Left cardiac atrium (tissue), 4 donors: ENCODE data around the gene AMDHD2. TPM values are rescaled to one million over a fixed set of nuclear protein-coding genes. Genes with fewer than 3 reads are reported as not detected.
"Not testable (repeated sequence)": the region's sequence is repeated elsewhere in the genome, so short reads cannot be mapped to it uniquely, and the experiment has no call there.

Experiments used
- ATAC-seq, 2 donors: fragments of 200-7000 bp; cut with Tn5 transposase; one replicate each; pipeline ENCODE4 v1.9.1; 2020; ENCODE audit warnings: mild to moderate bottlenecking in 2 of 2, moderate library complexity in 2 of 2
- DNase-seq: peaks from one replicate; pipeline ENCODE4 v3.0.0-alpha.2; 2020
- intact Hi-C, 2 donors: fragments of 100-400 bp; cut with DNase I; formaldehyde crosslinking; loops; one replicate each; pipeline versions ENCODE4 v1.14.1 to v1.15.1; 2022 to 2023
- long read RNA-seq: library from polyadenylated mRNA; unstranded; transcript quantifications from one replicate; pipeline ENCODE4 v2.0.0, GENCODE V29; 2021
- total RNA-seq, 2 donors: library from RNA; stranded (reverse); fragmentation: NEBNext Ultra II Directional; extraction: Animal tissue kit (Norgen Biotek cat#: 25700); gene quantifications; one replicate each; pipeline ENCODE4 v1.2.1, GENCODE V29; 2021
- donor health status: DM: no; HTN: yes; CAD: no.
- donor health status: DM: no; HTN: yes; CAD: no; lungs with severe emphysema.
- donor health status: DM: yes; HTN: yes; CAD: no.
- donor health status: Dilated cardiomyopathy.

AMDHD2 gene
- total RNA-seq: 10 to 100 TPM; 15.8 to 21.8 TPM
- long read RNA-seq, transcript AMDHD2-202 (10 exons, 3,273 nt): major isoform, 5 of 24 reads
- long read RNA-seq, partial matches to known transcripts: 2 of 24 reads
- long read RNA-seq, other reads (novel, unspliced or antisense): 12 of 24 reads

- peak; percentile 79 to 86 for ATAC-seq
Observed at GRCh38 chr16:2520097-2520783, at the start of gene AMDHD2. Gene AMDHD2, plus strand, starts transcription at chr16:2520371. Its CDS starts 88 bp downstream, at chr16:2520459.

GRCh38 chr16:2470603-2471015 lies 49.6 kb upstream of the AMDHD2 start:
- ATAC-seq (no peak), DNase-seq (no peak)
- intact Hi-C loops: no loop called here

More at GRCh38 chr16:2520097-2520783, at the start of gene AMDHD2:
- peak; percentile 94 for DNase-seq
- intact Hi-C loops: no loop called here

GRCh38 chr16:2471016-2471652 lies 49.0 kb upstream of the AMDHD2 start, which contains the start of gene NTN3:
Gene NTN3, plus strand, starts transcription at chr16:2471297. Its CDS starts 405 bp downstream, at chr16:2471702.
- ATAC-seq (peak in 1 of 2 donors; percentile 2), DNase-seq (no peak)
- intact Hi-C loops: no loop called here

- DNase-seq (no peak), ATAC-seq (no peak)
- intact Hi-C loops: no loop called here
Observed at GRCh38 chr16:2471653-2472487, 48.3 kb upstream of the AMDHD2 start.

- DNase-seq (no peak), ATAC-seq (no peak)
- intact Hi-C loops: no loop called here
Observed at GRCh38 chr16:2472488-2472864, 47.7 kb upstream of the AMDHD2 start.

- intact Hi-C loops: no loop called here
- ATAC-seq: no peak
- DNase-seq: no peak
Observed at GRCh38 chr16:2472885-2473445, 47.2 kb upstream of the AMDHD2 start.

GRCh38 chr16:2473446-2473926 lies 46.7 kb upstream of the AMDHD2 start:
- no peak for ATAC-seq
- DNase-seq: no peak
- intact Hi-C loops: no loop called here

DNA sequence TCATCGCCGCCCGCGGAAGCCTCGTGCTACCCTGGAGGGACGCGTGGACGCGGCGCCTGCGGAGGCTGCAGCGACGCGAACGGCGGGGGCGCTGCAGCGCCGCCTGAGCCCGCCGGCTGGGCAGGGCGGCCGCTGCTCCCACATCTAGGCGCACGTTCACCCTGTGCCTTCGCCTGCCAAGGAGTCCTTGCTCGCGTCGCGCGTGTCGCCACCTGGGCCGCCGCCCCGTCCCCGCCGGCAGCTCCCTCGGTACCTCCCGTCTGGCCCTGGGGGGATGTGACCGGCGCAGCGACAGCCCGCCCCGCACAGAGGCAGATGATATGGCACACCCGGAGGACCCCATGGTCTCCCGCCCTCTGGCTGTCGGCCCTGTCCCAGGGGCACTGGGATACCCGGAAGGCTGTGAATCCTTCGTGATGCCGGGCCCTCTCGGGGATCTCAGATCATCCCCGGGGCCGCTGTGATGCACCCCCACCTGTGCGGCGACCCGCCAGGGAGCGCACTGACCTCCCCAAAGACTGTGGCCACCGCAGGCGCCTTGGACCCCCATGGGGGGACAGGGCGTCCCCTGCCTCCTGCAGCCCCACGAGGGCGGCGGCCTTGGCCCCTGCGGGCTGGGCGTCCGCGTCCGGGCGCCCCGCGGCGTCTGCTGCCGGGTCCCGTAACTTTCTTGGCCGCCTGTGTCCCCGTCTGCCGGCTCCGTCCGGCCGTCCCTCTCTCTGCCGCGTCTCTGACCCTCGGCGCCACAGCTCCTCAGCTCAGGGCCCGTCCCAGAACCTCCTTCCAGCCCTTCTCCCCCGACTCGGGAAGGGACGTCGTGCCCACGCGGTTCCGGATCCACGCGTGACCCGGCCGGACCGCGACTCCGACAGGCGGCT lies 45.9 kb upstream of the AMDHD2 start:
- ATAC-seq (peak; percentile 64 to 66), DNase-seq (peak; percentile 64)
- intact Hi-C loops: no loop called here

DNA sequence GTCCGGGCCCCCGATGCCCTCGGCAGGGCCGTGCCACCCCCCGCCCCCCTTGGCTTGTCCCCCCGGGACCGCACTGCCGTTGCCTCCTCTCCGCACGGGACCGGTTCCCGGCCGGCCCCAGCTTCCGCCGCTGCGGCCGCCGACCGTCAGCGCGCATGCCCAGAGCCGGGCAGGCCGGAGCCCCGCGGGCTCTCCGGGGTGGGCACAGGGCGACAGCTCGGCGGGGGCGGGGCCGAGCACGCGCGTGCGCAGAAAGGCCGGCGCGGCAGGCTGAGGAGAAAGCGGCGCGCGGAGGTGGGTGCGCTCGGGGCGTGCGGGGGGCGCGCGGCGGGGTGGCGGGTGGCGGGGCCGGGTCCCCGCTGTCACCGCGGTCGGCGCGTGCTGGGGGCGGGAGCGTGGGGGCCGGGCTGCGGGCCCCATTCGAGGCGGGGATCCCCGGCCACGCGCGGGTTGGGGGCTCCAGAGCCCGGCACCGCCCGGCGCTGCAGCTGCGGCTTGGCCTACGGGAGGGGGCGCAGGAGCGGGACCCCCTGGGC lies 45.2 kb upstream of the AMDHD2 start, which contains the start of gene TBC1D24:
Gene TBC1D24 (plus strand): TSS at position 251 of the 536 bp plus-strand sequence. CDS start 21,022 bp downstream, outside the sequence.
- DNase-seq (peak; percentile 88), ATAC-seq (peak; percentile 90 to 92)
- intact Hi-C loops: no loop called here

DNA sequence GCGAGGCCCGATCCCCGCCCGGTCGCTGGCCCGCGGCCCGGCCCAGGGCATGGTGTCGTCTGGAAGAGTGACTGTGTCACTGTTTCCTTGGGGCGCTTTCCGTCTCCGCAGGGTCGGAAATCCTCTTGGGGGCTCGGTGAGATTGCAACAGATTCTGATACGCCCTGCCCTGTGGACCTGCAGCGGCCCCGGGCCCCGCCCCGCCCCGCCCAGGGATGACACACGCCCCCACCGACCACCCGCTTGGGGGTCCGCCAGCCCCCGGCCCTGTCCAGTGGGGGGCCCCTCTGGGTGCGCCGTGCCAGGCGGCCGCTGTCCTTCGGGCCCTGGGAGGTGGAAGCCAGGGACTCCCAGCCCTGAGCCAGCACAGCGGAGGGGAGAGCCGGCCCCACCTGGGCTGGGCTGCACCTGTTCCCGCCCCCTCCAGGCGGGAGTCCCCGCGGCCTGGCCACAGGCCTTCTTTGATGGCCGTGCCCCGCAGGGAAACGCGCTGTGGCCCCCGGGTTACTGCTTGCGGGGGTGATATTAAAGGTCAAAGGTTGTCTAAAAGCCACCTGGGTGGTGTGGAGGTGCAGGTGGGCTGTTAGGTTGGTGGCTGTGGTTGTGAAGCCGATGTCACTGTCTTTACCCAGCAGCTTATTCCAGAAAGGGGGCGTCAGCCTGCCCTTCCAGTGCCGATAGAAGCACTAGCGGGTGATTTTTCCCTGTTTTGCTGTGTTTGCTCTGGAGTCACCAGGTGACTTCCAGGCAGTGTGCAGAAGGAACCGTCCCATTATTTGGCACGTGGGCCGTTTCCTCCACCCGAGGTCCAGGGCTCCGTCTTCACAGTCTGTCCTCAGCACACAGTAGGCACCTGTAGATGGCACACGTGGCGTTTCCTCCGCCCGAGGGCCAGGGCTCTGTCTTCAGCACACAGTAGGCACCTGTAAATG lies 44.5 kb upstream of the AMDHD2 start:
- intact Hi-C loops: no loop called here
- ATAC-seq (no peak), DNase-seq (no peak)

DNA sequence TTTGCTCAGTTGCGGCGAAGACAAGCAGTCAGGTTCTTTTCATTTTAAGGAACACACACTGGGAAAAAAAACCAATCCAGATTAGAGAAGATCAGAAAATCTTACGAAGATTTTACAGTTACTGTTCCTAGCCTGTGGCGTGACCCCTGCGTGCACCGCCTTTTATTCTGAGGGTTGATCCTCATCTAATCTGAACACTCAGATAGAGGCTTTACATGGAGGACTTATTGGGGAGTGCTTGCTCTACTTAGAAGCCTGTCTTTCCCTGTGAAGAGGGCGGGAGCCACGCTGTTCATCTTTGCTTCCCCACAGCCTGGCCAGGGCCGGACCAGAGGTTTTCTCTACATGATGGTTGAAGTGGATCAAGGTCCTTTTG lies 43.8 kb upstream of the AMDHD2 start:
- intact Hi-C loops: no loop called here
- no peak for ATAC-seq
- DNase-seq: no peak

DNA sequence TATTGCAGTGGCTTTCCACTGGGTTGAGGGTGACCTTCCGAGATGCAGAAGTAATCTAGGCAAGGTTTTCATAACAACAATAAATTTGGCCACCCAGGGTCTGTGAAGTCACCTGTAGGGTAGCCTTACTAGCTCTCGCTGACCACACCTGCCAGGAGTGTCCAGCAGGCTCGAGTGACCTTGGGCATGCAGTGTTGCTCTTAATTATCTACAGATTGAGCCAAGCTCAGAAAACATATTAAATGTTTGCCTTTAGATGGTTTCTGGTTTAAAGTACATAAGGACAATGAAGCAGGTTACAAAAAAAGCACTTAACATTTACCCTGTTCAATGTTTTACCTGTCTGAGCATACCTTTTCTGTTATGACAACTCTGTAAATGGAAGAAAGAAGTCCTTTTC lies 43.4 kb upstream of the AMDHD2 start:
- intact Hi-C loops: no loop called here
- ATAC-seq: no peak
- DNase-seq: no peak

GRCh38 chr16:2477327-2477726 lies 42.8 kb upstream of the AMDHD2 start:
- no peak for ATAC-seq
- intact Hi-C loops: no loop called here
- DNase-seq: no peak

DNA sequence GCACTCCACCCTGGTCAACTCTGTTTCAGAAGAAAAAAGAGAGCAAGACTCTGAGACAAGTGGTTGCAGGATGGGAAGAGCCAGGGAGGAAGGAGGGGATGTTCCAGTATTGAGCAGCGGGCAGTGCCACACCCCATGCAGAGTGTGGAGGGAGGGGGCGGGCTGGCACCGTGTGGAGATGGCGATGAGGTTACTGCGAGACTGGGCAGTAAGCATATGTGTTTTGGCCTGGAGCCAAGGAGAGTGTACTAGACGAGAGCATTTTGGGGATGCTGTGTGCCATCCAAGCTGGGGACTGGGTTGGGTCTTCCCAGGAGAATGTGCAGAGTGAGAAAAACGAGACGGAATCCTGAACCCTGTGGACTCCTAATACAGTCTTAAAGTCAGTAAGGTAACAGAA lies 41.9 kb upstream of the AMDHD2 start:
- intact Hi-C loops: no loop called here
- DNase-seq (no peak), ATAC-seq (no peak)

DNA sequence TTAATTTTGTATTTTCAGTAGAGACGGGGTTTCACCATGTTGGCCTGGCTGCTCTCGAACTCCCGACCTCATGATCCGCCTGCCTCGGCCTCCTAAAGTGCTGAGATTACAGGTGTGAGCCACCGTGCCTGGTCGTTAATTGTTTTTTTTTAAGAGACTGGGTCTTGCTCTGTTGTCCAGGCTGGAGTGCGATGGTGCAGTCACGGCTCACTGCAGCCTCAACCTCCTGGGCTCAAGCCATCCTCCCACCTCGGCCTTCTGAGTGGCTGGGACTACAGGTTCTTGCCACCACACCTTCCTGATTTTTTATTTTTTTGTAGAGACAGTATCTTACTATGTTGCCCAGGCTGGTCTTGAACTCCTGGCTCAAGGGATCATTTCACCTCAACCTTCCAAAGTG lies 40.2 kb upstream of the AMDHD2 start:
- ATAC-seq, DNase-seq, intact Hi-C loops: not testable (repeated sequence)

- no peak for ATAC-seq
- DNase-seq: no peak
- intact Hi-C loops: no loop called here
Observed at GRCh38 chr16:2480948-2481347, 39.2 kb upstream of the AMDHD2 start.

- no peak for DNase-seq
- ATAC-seq: no peak
- intact Hi-C loops: no loop called here
Observed at GRCh38 chr16:2481676-2482075, 38.5 kb upstream of the AMDHD2 start.
